Progenitor cell of endocrine pancreas (in vitro differentiated cells): Measurements from ENCODE around the gene SLC25A51. TPM values are rescaled to one million over a fixed set of nuclear protein-coding genes. Genes with fewer than 3 reads are reported as not detected.

Experiments used
- DNase-seq: peaks from one replicate; pipeline ENCODE4 v3.0.0; 2021; ENCODE audit warnings: low spot score; ENCODE audit not compliant: unreplicated experiment
- H3K27ac Mint-ChIP-seq: 2 replicates; pipeline ENCODE4 v1.8.0; 2021; ENCODE audit warnings: mild to moderate bottlenecking, moderate library complexity, mixed read lengths
- H3K27me3 Mint-ChIP-seq: 2 replicates; pipeline ENCODE4 v1.8.0; 2021; ENCODE audit warnings: mixed read lengths
- H3K36me3 Mint-ChIP-seq: 2 replicates; pipeline ENCODE4 v1.8.0; 2022; ENCODE audit warnings: mixed read lengths; ENCODE audit not compliant: insufficient read depth
- H3K4me1 Mint-ChIP-seq: 2 replicates; pipeline ENCODE4 v1.8.0; 2021; ENCODE audit warnings: low read depth, mixed read lengths
- H3K4me3 Mint-ChIP-seq: 2 replicates; pipeline ENCODE4 v1.8.0; 2021; ENCODE audit warnings: low read depth, mild to moderate bottlenecking, moderate library complexity, mixed read lengths
- H3K9me3 Mint-ChIP-seq: 2 replicates; pipeline ENCODE4 v1.8.0; 2021; ENCODE audit warnings: low read depth, mixed read lengths
- CTCF ChIP-seq: fragments of 200-600 bp; sonication (generic); IDR thresholded peaks from one replicate; pipeline ENCODE4 v1.5.0; 2021; ENCODE audit warnings: antibody characterized with exemption, mild to moderate bottlenecking; ENCODE audit not compliant: unreplicated experiment
- total RNA-seq: library from RNA; stranded (reverse); gene quantifications from 2 replicates; pipeline ENCODE4 v1.2.1, GENCODE V29; 2021

SLC25A51 gene
- total RNA-seq, 1 donor from 2014 or later = 32.5 TPM

- Mint-ChIP-seq H3K9me3 (no peaks in the 10 kb centered on the region), H3K27me3 (no peaks in the 10 kb centered on the region), H3K36me3 (no peaks in the 10 kb centered on the region), H3K4me1 (peaks cover 18% of the 10 kb centered on the region), H3K27ac (peak overlapping the region; percentile 57), H3K4me3 (peak overlapping the region; percentile 35)
- no peak for TF ChIP-seq CTCF
- DNase-seq = no peak
Observed at GRCh38 chr9:37906312-37907239, 2.6 kb upstream of the SLC25A51 start.

GRCh38 chr9:37905776-37906175 lies 1.8 kb upstream of the SLC25A51 start:
- Mint-ChIP-seq H3K4me1 (peaks cover 18% of the 10 kb centered on the region), H3K27ac (no peak overlapping the region), H3K4me3 (peak overlapping the region; percentile 31), H3K9me3 (no peaks in the 10 kb centered on the region), H3K27me3 (no peaks in the 10 kb centered on the region), H3K36me3 (peaks cover under 1% of the 10 kb centered on the region)
- no peak for DNase-seq
- no peak for TF ChIP-seq CTCF

DNA sequence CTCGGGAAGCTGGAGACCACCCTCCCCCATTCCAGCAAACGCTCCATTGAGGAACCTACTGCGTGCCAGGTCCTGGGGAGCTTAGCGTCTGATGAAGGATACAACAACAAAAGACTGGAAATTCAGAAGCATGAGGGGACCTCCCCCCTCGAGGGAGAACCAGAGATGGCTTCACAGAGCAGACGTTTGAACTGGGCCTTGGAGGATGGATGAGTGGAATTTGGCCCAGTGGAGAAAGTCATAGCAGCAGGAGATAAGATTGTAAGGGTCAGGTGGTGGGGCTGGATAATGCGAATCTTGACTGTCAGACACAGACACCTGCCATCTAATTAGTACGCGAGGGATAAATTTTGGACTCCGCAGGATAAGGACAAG lies 1.2 kb upstream of the SLC25A51 start:
- peaks cover 2% of the 10 kb centered on the region for H3K36me3 Mint-ChIP-seq
- H3K4me1 Mint-ChIP-seq = peaks cover 18% of the 10 kb centered on the region
- no peaks in the 10 kb centered on the region for H3K9me3 Mint-ChIP-seq
- peak overlapping the region; percentile 86 for H3K4me3 Mint-ChIP-seq
- no peaks in the 10 kb centered on the region for H3K27me3 Mint-ChIP-seq
- DNase-seq = no peak
- peak overlapping the region; percentile 98 for H3K27ac Mint-ChIP-seq
- no peak for TF ChIP-seq CTCF

DNA sequence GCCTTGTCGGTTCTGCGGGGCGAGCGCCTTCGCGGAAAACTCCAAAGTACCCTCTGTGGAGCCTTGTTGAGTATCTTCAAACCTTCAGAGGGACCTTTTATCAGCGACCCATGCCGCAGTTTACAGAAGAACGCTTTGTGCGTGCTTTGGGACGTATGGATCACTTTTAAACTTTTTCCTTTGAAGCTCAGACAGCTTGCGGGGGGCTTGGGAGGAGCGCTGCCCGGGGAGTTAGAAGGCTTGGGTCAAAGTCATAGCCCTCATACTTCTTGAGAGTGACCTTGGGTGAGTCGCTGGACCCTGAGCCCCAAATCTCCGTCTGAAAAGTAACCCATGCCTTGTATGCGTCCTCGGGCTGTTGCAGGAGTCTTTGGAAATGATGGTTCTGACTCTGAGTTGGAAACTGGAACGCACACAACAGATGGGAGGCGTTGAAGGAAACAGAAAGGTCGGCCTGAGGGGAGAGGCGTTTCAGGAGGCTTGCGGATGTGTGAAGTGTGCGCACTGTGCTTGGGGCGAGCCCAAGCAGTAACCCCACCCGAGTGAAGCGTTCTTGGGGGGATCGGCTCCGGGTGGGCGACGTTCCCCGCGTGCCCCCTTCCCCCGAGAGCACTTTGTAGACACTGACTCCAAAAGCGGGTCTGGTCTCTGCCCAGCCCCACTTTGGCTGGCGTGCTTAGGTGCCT lies 661 bp upstream of the SLC25A51 start:
- Mint-ChIP-seq H3K36me3 (peaks cover 2% of the 10 kb centered on the region), H3K27me3 (no peaks in the 10 kb centered on the region), H3K4me1 (peaks cover 18% of the 10 kb centered on the region), H3K27ac (peak overlapping the region; percentile 98), H3K4me3 (peak overlapping the region; percentile 86), H3K9me3 (no peaks in the 10 kb centered on the region)
- no peak for DNase-seq
- no peak for TF ChIP-seq CTCF

DNA sequence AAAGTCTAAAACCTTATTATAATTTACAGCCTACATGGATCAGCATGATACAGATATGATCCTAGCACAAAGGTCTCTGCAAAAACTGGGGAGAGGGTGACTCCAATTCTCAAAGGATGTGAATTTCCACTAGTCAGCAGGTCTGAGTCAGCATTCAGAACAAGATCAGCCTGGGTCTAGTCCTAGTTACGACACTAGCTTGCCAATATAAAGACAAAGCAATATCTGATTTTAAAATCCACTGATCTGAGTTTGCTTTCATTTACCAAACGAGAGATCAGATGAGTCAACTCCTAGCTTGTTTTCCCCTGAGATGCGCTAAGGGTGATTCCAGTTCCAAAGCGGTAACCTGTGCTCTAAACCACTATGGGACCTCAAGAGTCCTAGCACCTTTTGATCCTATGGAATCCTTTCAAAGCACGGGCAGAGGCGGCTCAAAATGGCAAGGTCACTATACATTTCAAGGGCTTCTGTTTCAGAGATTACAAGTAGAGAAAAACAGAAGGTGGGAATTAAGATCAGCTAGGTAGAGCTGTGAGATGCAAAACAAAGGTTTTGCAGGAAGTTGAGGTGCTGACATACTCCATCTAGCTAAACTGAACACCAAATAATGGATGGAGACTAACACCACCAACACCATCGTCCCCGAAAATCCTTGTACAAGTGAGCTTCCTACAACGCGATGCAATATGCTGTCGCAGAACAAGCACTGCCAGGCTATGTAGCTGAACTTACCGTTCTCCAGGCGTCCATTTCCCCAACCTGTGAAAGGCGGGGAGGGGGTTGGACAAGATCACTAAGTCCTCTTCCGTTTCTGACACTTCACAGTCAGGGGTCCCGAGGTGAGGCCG lies 906 bp downstream of the SLC25A51 start:
- H3K4me3 Mint-ChIP-seq = peak overlapping the region; percentile 86
- no peaks in the 10 kb centered on the region for H3K27me3 Mint-ChIP-seq
- H3K9me3 Mint-ChIP-seq = no peaks in the 10 kb centered on the region
- no peak for TF ChIP-seq CTCF
- H3K36me3 Mint-ChIP-seq = peaks cover 2% of the 10 kb centered on the region
- no peak for DNase-seq
- peak overlapping the region; percentile 90 for H3K27ac Mint-ChIP-seq
- H3K4me1 Mint-ChIP-seq = peaks cover 16% of the 10 kb centered on the region
